Measurements from ENCODE around the gene NR2E1.

GRCh38 chr6:108132863-108133262, 33.0 kb upstream of the NR2E1 start:
- TF ChIP-seq CTCF (IDR thresholded peaks at IDR 0.05 in 8 of 11, conservative IDR thresholded peaks at IDR 0.05 in 3 of 11) (no peak), POLR2A (IDR thresholded peaks at IDR 0.05) (no peak)

All from spleen (tissue), 7 donors.